NCI-H1436 treated with DMSO at 0.1 percent for 48 hours (cell line): ENCODE measurements around the gene BPIFB3.

Experiments
- DNase-seq: peaks from one replicate; lab custom pipeline; 2025; lab: John Stamatoyannopoulos, UW

Gene BPIFB3

DNA sequence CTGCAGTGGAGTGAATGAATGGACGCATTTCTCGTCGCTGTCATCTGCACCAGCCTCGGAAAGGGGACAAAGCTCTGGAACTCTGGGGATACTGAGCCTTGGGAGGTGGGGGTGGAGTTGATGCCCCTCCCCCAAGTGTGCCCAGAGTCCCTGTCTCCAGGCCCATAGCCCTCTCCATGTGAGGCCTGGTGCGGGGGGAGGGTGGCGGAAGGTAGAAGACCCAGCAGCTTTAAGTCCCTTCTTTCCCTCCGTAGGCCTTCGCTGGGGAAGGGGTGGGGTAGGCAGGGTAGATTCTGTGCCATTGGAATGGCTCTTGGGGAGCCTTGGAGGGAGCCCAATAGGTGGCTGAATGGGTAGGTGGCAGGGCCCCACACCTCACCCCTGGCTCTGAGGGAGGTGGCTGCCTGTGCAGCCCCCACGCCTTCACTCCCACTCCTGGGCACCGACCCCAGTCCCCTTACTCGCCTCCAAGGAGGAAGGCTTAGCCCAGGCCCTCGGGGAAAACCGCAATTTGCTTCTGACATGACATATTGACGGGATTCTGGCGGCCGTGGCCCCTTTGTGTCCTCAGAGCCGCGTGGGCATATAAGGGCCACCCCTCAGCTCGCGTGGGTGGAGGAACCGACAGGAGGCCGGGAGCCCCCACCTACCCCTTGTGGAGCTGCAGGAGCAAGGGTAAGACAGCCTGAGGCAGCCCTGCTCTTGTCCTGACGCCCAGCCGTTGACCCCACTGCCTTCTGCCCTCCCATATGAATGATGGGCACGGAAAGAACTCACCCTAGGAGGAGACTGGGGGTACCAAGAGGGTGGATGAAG, at the start of gene BPIFB3:
Gene BPIFB3 (plus strand): TSS at position 613 of the 816 bp plus-strand sequence. CDS start 1,533 bp downstream, outside the sequence.
- DNase-seq: no peak

DNA sequence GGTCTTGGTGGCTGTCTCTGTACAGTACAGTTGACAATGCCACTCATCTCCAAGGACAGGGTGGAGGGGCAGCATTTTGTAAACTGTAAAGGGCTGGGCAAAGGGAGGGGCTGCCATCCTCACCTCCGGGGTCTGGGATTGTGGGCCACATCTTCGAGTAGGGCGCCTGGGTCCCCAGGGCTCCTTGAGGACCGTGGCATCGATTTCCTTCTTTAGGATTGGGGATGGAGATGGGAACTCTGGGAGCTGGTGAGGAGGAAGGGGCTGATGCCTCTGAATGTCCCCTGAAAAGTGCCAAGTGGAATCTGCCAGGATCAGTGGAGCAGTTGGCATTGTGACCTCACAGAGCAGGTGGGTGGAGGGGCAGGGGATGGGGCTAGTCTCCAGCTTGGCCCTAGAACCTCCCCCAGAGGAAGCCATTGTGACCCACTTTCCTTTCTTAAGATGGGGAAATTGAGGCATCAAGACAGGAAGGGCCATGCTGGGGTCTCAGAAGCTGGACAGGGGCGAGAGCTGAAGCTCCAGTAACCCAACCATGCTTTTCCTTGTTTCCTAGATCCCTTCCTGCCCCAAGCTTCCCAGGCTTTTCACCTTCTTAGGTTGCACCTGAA, 49.5 kb upstream of the BPIFB3 start, which contains the start of gene SUN5:
Gene SUN5 (minus strand): TSS at position 293 of the 611 bp plus-strand sequence. CDS start 93 bp downstream, at position 200.
- no peak for DNase-seq

DNA sequence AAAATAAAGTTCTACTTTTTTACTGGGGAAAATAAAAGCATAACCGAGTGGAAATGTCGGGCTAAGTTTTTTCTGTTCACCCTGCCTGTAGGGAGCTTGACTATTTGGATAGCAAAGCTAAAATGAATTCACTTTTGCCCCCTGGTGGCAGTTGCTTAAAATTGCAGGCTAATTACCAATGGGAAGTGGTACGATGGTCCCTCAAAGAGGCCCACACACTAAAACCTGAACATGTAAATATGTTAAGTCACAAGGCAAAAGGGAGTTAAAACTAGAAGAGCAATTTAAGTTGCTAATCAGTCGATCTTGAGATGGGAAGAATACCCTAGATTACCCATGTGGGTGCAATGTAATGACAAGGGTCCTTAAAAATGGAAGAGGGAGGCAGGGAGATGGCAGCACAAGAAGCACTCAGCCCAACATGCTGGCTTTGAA, 48.6 kb upstream of the BPIFB3 start:
- no peak for DNase-seq

- DNase-seq: no peak
Measured at GRCh38 chr20:33005908-33006775, 47.6 kb upstream of the BPIFB3 start.

GRCh38 chr20:33006776-33007375, 46.8 kb upstream of the BPIFB3 start:
- no peak for DNase-seq

DNA sequence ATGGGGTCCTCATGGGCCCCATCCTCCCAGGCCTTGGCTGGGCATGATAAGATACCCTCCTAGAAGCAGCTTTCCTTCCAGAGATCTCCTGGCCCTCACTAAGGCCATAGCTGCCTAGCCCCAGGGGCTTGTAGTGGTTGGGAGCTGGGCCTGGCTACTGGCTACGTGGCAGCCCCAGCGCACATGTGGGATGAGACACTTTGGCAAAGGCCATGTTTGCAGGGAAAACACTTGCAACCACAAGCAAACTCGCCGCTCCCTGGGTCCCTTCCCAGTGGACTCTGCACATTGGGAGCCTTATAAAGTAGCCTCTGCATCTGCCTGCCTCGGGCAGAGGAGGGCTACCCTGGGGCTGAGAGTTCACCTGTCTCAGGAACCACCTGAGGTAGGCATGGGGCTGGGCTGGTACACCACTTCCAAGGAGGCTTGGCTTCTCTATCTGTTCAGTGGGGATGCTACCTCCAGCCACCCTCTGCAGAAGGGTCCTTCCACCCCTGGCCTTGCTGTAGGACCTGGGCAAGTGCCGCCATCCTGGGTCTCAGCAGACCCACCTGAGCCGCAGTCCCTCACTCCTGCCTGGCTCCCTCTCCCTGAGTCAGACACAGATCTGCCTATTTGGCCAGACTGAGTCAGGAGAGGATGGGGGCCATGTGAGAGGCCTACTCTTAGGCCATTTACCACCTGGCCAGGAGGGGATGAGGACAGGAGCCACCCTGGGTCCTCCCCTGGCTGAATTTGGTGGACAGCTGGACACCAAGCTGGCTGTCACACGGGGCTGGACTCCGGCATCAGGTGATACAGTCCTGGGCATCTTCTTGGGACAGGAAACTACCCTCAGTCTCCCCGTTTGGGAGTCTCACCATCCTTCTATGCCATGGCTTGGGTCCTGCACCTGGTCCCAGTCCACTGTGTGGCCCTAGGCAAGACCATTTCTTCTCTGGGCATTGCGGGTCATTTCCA, 46.0 kb upstream of the BPIFB3 start, which contains the start of gene BPIFB2:
Gene BPIFB2 (plus strand): TSS at position 329 of the 960 bp plus-strand sequence. CDS start 871 bp downstream, outside the sequence.
- no peak for DNase-seq

- no peak for DNase-seq
Measured at GRCh38 chr20:33008336-33009213, 45.1 kb upstream of the BPIFB3 start.

DNA sequence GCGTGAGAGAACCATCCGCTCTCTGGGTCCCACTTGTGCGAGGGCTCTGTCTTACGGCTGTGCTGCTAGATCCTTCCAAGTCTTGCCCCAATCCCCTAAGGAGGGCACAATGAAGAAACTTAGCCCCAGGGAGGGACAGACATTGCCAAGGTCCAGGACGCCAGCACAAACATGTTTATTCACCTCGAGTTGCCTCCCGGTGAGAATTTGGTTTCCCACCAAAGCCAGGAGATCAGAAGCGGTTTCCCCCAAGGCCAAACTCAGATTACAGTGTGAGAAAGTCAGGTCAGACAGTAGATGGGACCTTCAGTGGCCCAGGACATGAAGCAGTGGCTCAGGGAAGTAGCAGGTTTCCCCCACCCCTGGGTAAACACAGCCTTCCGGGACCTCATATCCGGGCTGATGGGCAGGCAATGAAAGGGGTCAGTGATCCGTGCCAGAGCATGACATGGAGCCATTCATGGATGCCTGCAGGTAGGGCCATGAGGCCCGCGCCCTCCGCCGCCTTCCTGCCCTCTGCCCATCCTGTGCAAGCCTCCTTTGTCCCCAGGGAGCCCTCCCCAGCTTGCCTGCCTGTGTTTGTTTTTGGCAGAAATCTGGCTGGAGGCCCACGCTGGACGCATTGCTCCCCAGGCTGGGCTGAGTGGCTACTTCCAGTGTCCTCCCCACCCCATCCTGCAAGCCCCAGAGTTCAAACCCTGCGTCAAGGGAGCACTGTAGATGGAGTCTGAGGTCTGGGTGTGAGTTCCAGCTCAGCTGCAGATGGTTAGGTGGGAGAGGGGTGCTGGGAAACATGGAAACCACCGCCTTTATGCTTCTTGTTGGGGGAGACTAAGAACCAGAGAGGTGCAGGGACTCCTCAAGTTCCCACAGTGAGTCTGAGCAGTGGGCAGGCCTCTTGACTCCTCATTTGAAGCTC, 44.2 kb upstream of the BPIFB3 start:
- no peak for DNase-seq

DNA sequence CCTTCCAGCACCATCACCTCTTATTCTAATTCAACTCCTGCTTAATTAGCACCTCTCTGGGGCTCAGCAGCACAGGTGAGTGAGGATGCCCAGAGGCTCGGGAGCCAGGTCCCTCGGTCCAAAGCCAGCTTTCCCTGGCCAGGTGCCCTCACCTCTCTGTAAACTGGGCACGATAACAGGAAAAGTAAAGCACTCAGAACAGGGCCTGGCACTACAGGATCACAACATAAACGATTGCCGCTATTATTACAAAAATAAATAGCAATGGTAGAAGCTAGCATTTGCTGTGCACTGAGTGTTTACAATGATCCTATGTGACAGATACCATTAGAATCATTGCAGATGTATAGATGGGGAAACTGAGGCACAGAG, 43.6 kb upstream of the BPIFB3 start:
- no peak for DNase-seq

GRCh38 chr20:33010674-33011449, 42.8 kb upstream of the BPIFB3 start:
- no peak for DNase-seq

GRCh38 chr20:33012327-33013189, 41.1 kb upstream of the BPIFB3 start:
- no peak for DNase-seq

GRCh38 chr20:33013701-33014326, 39.9 kb upstream of the BPIFB3 start:
- DNase-seq: no peak

- no peak for DNase-seq
Measured at GRCh38 chr20:33014336-33015113, 39.2 kb upstream of the BPIFB3 start.

- DNase-seq: no peak
Measured at GRCh38 chr20:33015114-33015484, 38.6 kb upstream of the BPIFB3 start.
